HCT116 (cell line): ENCODE measurements around the gene DEPDC7. TPM values are rescaled to one million over a fixed set of nuclear protein-coding genes. Genes with fewer than 3 reads are reported as not detected.

ENCODE experiments used
- ATAC-seq: fragments of 200-7000 bp; cut with Tn5 transposase; 2 replicates; pipeline ENCODE4 v1.9.1; 2020; ENCODE audit warnings: mild to moderate bottlenecking, moderate library complexity
- Bru-seq: library from RNA; stranded (reverse); fragments of 400-500 nt; gene quantifications from one replicate; lab custom pipeline; 2021; lab: Mats Ljungman, UMichigan
- BruChase-seq, 2 experiments: library from RNA; stranded (reverse); fragments of 400-500 nt; gene quantifications; one replicate each; lab custom pipeline; 2021; lab: Mats Ljungman, UMichigan
- BruUV-seq: library from RNA; stranded (reverse); fragments of 400-500 nt; replicated peaks from 2 replicates; lab custom pipeline; 2021; lab: Mats Ljungman, UMichigan
- CTCF ChIA-PET: fragments of 300-600 bp; sonication (Branson Sonifier 250); formaldehyde crosslinking; loops from one replicate; lab custom pipeline; 2021; ENCODE audit warnings: antibody characterized with exemption; lab: Charles Lee
- POLR2A ChIA-PET: fragments of 300-600, 350-600 bp; sonication (Branson Sonifier 250); formaldehyde crosslinking; loops from one replicate; lab custom pipeline; 2021; ENCODE audit warnings: antibody characterized with exemption; lab: Charles Lee
- RAD21 ChIA-PET, 2 experiments: fragments of 300-600 bp; sonication (Branson Sonifier 250); formaldehyde crosslinking; loops; one replicate each; lab custom pipeline; 2023; ENCODE audit warnings: low total read pairs in 2 of 2; ENCODE audit not compliant: uncharacterized antibody in 2 of 2, unreplicated experiment in 2 of 2, low non-redundant PET in 1 of 2; lab: Charles Lee
- DNase-seq: peaks from one replicate; pipeline ENCODE4 v3.0.0-alpha.2; 2010; ENCODE audit warnings: low read depth, low spot score
- H2AFZ ChIP-seq: fragments of 200-600 bp; shearing (Covaris generic), sonication (generic); 2 replicates; pipeline ENCODE4 v1.6.1; 2017; ENCODE audit warnings: low read depth, mixed run types, mixed read lengths, antibody characterized with exemption, low read length; ENCODE audit not compliant: poor library complexity, severe bottlenecking
- H3K27ac ChIP-seq: 2 replicates; pipeline ENCODE4 v1.5.1; 2012; ENCODE audit warnings: low read depth, low read length
- H3K27me3 ChIP-seq: fragments of 200-600 bp; sonication (generic); 2 replicates; pipeline ENCODE4 v1.6.1; 2016; ENCODE audit warnings: mixed run types, low read length, mixed read lengths; ENCODE audit not compliant: insufficient read depth
- H3K36me3 ChIP-seq, 2 experiments: fragments of 200-500 bp in 1 of 2; fragments of 200-600 bp in 1 of 2; sonication (Bioruptor generic) in 1 of 2; sonication (generic) in 1 of 2; 2 replicates each; pipeline versions ENCODE4 v1.5.1 to v1.6.1; 2014 to 2016; ENCODE audit warnings: low read length in 2 of 2, inconsistent platforms in 1 of 2, mixed read lengths in 1 of 2, mixed run types in 1 of 2; ENCODE audit not compliant: insufficient read depth in 2 of 2, control insufficient read depth in 1 of 2
- H3K4me1 ChIP-seq, 2 experiments: fragments of 200-600 bp in 1 of 2; sonication (generic) in 1 of 2; 2 replicates each; pipeline versions ENCODE4 v1.5.1 to v1.6.1; 2012 to 2017; ENCODE audit warnings: low read length in 2 of 2, inconsistent platforms in 1 of 2, mild to moderate bottlenecking in 1 of 2, mixed read lengths in 1 of 2, mixed run types in 1 of 2, moderate library complexity in 1 of 2; ENCODE audit not compliant: insufficient read depth in 2 of 2, control insufficient read depth in 1 of 2
- H3K4me2 ChIP-seq: fragments of 200-600 bp; sonication (generic); 2 replicates; pipeline ENCODE4 v1.6.1; 2017; ENCODE audit warnings: mixed run types, low read length, mixed read lengths
- H3K4me3 ChIP-seq, 2 experiments: fragments of 200-600 bp in 1 of 2; sonication (generic) in 1 of 2; replicated peaks in 1 of 2; 2 replicates each; pipeline ENCODE4 v1.5.1; 2011 to 2016; ENCODE audit warnings: low read length in 2 of 2, control low read depth in 1 of 2, low read depth in 1 of 2, mild to moderate bottlenecking in 1 of 2, mixed read lengths in 1 of 2, mixed run types in 1 of 2
- H3K79me2 ChIP-seq: fragments of 200-600 bp; sonication (generic); 2 replicates; pipeline ENCODE4 v1.6.1; 2017; ENCODE audit warnings: mild to moderate bottlenecking, mixed run types, low read length, moderate library complexity, mixed read lengths; ENCODE audit not compliant: insufficient read depth
- H3K9ac ChIP-seq: fragments of 200-600 bp; sonication (generic); 2 replicates; pipeline ENCODE4 v1.6.1; 2016; ENCODE audit warnings: low read length, mixed read lengths
- H3K9me2 ChIP-seq: fragments of 200-600 bp; sonication (generic), shearing (Covaris generic); 2 replicates; pipeline ENCODE4 v1.6.1; 2017; ENCODE audit warnings: mixed run types, mild to moderate bottlenecking, moderate library complexity; ENCODE audit not compliant: insufficient read depth
- H3K9me3 ChIP-seq, 2 experiments: fragments of 200-500 bp in 1 of 2; fragments of 200-600 bp in 1 of 2; sonication (Bioruptor generic) in 1 of 2; sonication (generic) in 1 of 2; 2 replicates each; pipeline ENCODE4 v1.6.1; 2014 to 2017; ENCODE audit warnings: low read length in 2 of 2, mixed read lengths in 2 of 2, inconsistent platforms in 1 of 2, low read depth in 1 of 2, mild to moderate bottlenecking in 1 of 2, mixed run types in 1 of 2, moderate library complexity in 1 of 2; ENCODE audit not compliant: control insufficient read depth in 1 of 2, insufficient read depth in 1 of 2
- H4K20me1 ChIP-seq: fragments of 200-600 bp; sonication (generic), shearing (Covaris generic); 2 replicates; pipeline ENCODE4 v1.6.1; 2017; ENCODE audit warnings: mixed run types, mild to moderate bottlenecking, moderate library complexity; ENCODE audit not compliant: insufficient read depth
- CBX3 ChIP-seq: IDR thresholded peaks from 2 replicates; pipeline ENCODE4 v1.6.1; 2012; ENCODE audit warnings: low read depth
- CEBPB ChIP-seq: IDR thresholded peaks from 2 replicates; pipeline ENCODE4 v1.6.1; 2012; ENCODE audit warnings: low read depth
- EGR1 ChIP-seq: IDR thresholded peaks from 2 replicates; pipeline ENCODE4 v1.6.1; 2012; ENCODE audit warnings: low read depth
- ELF1 ChIP-seq: IDR thresholded peaks from 2 replicates; pipeline ENCODE4 v1.6.1; 2012; ENCODE audit warnings: low read depth, borderline replicate concordance
- EZH2 ChIP-seq: fragments of 200-600 bp; sonication (generic); IDR thresholded peaks from 2 replicates; pipeline ENCODE4 v1.6.1; 2017; ENCODE audit warnings: antibody characterized with exemption, mixed run types
- EZH2phosphoT487 ChIP-seq: fragments of 200-600 bp; IDR thresholded peaks from 2 replicates; pipeline ENCODE4 v1.6.1; 2018; ENCODE audit warnings: antibody characterized with exemption, borderline replicate concordance
- FOSL1 ChIP-seq: IDR thresholded peaks from 2 replicates; pipeline ENCODE4 v1.6.1; 2012; ENCODE audit warnings: low read depth
- JUND ChIP-seq: IDR thresholded peaks from 2 replicates; pipeline ENCODE4 v1.6.1; 2012
- POLR2AphosphoS5 ChIP-seq: IDR thresholded peaks from 2 replicates; pipeline ENCODE4 v1.6.1; 2011; ENCODE audit warnings: mild to moderate bottlenecking, low read depth, low read length, moderate library complexity
- RAD21 ChIP-seq: IDR thresholded peaks from 2 replicates; pipeline ENCODE4 v1.6.1; 2012; ENCODE audit warnings: low read depth, mild to moderate bottlenecking
- SIN3A ChIP-seq: IDR thresholded peaks from 2 replicates; pipeline ENCODE4 v1.6.1; 2012; ENCODE audit warnings: low read depth
- SP1 ChIP-seq: IDR thresholded peaks from 2 replicates; pipeline ENCODE4 v1.6.1; 2012; ENCODE audit warnings: low read depth
- SRF ChIP-seq: IDR thresholded peaks from 2 replicates; pipeline ENCODE4 v1.6.1; 2012; ENCODE audit warnings: low read depth
- TCF7L2 ChIP-seq: IDR thresholded peaks from 2 replicates; pipeline ENCODE4 v1.7.0; 2011; ENCODE audit warnings: borderline replicate concordance, inconsistent platforms; ENCODE audit not compliant: insufficient read depth, insufficient read length; ENCODE audit errors: extremely low read depth
- YY1 ChIP-seq: IDR thresholded peaks from 2 replicates; pipeline ENCODE4 v1.6.1; 2011; ENCODE audit warnings: low read length, low read depth, moderate library complexity, mild to moderate bottlenecking; ENCODE audit not compliant: insufficient replicate concordance; ENCODE audit errors: extremely low read depth
- ZFX ChIP-seq: fragments of 450-650 bp; IDR thresholded peaks from 2 replicates; pipeline ENCODE4 v1.6.1; 2017
- ZNF274 ChIP-seq: fragments of 200-500 bp; sonication (Bioruptor generic); IDR thresholded peaks from 2 replicates; pipeline ENCODE4 v1.6.1; 2014; ENCODE audit warnings: mild to moderate bottlenecking, low read depth, low read length, inconsistent platforms
- intact Hi-C: fragments of 100-400 bp; cut with micrococcal nuclease; formaldehyde crosslinking; loops from 2 replicates; pipeline ENCODE4 v1.10.0; 2022
- long read RNA-seq: library from polyadenylated mRNA; unstranded; transcript quantifications from one replicate; pipeline ENCODE4 v2.0.0, GENCODE V29; 2021; ENCODE audit not compliant: unreplicated experiment
- polyA plus RNA-seq: library from polyadenylated mRNA; unstranded; fragments of >200 nt; gene quantifications from 2 replicates; pipeline ENCODE4 v1.2.1, GENCODE V29; 2012; ENCODE audit warnings: missing spikeins
- total RNA-seq: library from RNA; stranded (reverse); gene quantifications from one replicate; pipeline ENCODE4 v1.2.1, GENCODE V29; 2021; ENCODE audit not compliant: unreplicated experiment
- TF ChIP-seq, protein P1 (sequence below), 3 experiments: fragments of 200-600 bp in 1 of 3; sonication (generic) in 1 of 3; IDR thresholded peaks in 2 of 3; conservative IDR thresholded peaks in 1 of 3; 2 replicates each; pipeline ENCODE4 v1.5.1; 2012 to 2017; ENCODE audit warnings: low read depth in 2 of 3, low read length in 2 of 3, antibody characterized with exemption in 1 of 3, borderline replicate concordance in 1 of 3, control low read depth in 1 of 3, mild to moderate bottlenecking in 1 of 3, mixed read lengths in 1 of 3, mixed run types in 1 of 3, moderate library complexity in 1 of 3; ENCODE audit not compliant: insufficient read depth in 1 of 3
- TF ChIP-seq, protein P2 (sequence below): IDR thresholded peaks from 2 replicates; pipeline ENCODE4 v1.6.1; 2012
- TF ChIP-seq, protein P3 (sequence below): IDR thresholded peaks from 2 replicates; pipeline ENCODE4 v1.6.1; 2011; ENCODE audit warnings: mild to moderate bottlenecking, low read length, moderate library complexity; ENCODE audit not compliant: insufficient replicate concordance; ENCODE audit errors: extremely low read depth
- TF ChIP-seq, protein P4 (sequence below): IDR thresholded peaks from 2 replicates; pipeline ENCODE4 v1.6.1; 2012

The DEPDC7 gene
- 7.3 TPM for total RNA-seq
- 2.2 and 3.5 TPM in 2 replicates for polyA plus RNA-seq
- percentile 44 among the genes with signal in this experiment for Bru-seq, nascent RNA
- percentile 41 among the genes with signal in this experiment for BruChase-seq, experiment 1, labeled RNA remaining after a 6-hour chase
- percentile 53 among the genes with signal in this experiment for BruChase-seq, experiment 2, labeled RNA remaining after a 2-hour chase
- long read RNA-seq, transcript DEPDC7-201 (9 exons, 1,755 nt), result major isoform, 8 of 9 reads
- long read RNA-seq, partial matches to known transcripts, result 0 of 9 reads
- long read RNA-seq, other reads (novel, unspliced or antisense), result 1 of 9 reads

DNA sequence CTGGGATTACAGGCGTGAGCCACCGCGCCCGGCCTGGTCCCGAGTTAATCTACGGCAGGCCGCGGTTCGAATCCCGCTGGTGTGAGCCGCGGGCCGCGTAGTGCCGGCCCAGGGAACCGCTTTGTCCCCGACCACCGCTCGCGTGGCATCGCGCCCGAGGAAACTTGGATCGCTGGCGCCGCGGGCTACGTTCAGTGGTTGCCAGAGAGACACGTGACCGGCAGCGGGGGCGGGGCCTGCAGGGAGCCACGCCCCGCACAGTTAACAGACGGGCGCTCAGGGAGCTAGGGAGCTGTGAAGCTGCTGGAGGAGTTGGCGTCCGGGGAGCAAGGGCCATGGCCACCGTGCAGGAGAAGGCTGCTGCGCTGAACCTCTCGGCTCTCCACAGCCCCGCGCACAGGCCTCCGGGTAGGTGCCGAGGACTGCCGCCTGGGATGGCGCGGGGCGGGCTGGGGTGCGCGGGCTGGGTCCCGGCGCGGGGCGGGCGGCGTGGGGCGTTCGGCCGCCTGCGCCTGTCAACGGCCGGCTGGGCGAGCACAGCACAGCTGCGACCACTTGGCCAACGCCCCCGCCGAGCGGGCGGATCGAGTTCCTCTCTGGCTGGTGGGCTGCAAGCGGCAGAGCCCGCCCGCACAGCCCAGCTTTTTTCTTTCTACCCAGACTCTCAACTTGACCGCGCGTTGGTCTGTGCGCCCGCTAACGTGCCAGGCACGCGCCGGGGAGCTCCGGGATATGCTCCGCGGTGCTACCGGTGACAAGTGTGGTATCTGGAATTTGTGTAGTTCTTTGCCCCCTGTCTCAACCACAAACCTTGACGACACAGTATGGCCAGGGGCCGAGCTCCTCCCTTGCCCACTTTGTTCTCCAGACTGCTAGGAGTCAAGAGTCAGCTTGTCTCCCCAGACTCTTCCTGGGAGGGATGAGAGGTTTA is at the start of gene DEPDC7:
TSS of gene DEPDC7 (plus strand) at position 258 of the 931 bp plus-strand sequence. CDS start at position 336, 78 bp downstream.
- ChIA-PET CTCF (interaction anchor here (1.0 kb wide), 1 partner anchor 50 kb away, joined by 3 read pairs; no protein-coding TSS in a partner anchor), POLR2A (interaction anchor here (0.7 to 1.4 kb wide), 9 partner anchors 8 to 411 kb away, joined by 3 to 8 read pairs (median 4); partner anchors contain the start of gene TCP11L1), RAD21 (no interaction called here)
- peak within 1 kb of the TSS; percentile 55 for H3K9ac ChIP-seq
- ATAC-seq (peak; percentile 97), DNase-seq (peak; percentile 75)
- H3K79me2 ChIP-seq, result 0 out of 2 replicates have a peak, but pooled peaks cover 14% of the 10 kb centered on the region
- no peaks in the 10 kb centered on the region for H3K9me3 ChIP-seq
- peak within 1 kb of the TSS; percentile 22 for H2AFZ ChIP-seq
- peak within 1 kb of the TSS; percentile 53 to 62 for H3K4me3 ChIP-seq
- no peaks in the 10 kb centered on the region for H3K27me3 ChIP-seq
- no peaks in the 10 kb centered on the region for H3K36me3 ChIP-seq
- peak within 1 kb of the TSS; percentile 27; the same call in 1 of the 2 replicates for H3K27ac ChIP-seq
- no TSS peak for BruUV-seq
- H3K4me1 ChIP-seq, result peaks cover 8 to 26% of the 10 kb centered on the region in 2 experiments; a peak in 3 of 4 replicates
- intact Hi-C loops, result no loop called here
- no peaks in the 10 kb centered on the region for H4K20me1 ChIP-seq
- H3K9me2 ChIP-seq, result no peaks in the 10 kb centered on the region
- peak within 1 kb of the TSS; percentile 85 for H3K4me2 ChIP-seq
- TF ChIP-seq, protein P1, sequence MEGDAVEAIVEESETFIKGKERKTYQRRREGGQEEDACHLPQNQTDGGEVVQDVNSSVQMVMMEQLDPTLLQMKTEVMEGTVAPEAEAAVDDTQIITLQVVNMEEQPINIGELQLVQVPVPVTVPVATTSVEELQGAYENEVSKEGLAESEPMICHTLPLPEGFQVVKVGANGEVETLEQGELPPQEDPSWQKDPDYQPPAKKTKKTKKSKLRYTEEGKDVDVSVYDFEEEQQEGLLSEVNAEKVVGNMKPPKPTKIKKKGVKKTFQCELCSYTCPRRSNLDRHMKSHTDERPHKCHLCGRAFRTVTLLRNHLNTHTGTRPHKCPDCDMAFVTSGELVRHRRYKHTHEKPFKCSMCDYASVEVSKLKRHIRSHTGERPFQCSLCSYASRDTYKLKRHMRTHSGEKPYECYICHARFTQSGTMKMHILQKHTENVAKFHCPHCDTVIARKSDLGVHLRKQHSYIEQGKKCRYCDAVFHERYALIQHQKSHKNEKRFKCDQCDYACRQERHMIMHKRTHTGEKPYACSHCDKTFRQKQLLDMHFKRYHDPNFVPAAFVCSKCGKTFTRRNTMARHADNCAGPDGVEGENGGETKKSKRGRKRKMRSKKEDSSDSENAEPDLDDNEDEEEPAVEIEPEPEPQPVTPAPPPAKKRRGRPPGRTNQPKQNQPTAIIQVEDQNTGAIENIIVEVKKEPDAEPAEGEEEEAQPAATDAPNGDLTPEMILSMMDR (IDR thresholded peaks at IDR 0.05 in 2 of 3, conservative IDR thresholded peaks at IDR 0.05 in 1 of 3; ENCODE audit: borderline replicate concordance in 1 of 3, insufficient read depth in 1 of 3, low read depth in 2 of 3, low read length in 2 of 3), result no peak
- TF ChIP-seq, protein P2, sequence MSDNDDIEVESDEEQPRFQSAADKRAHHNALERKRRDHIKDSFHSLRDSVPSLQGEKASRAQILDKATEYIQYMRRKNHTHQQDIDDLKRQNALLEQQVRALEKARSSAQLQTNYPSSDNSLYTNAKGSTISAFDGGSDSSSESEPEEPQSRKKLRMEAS, result peak; percentile 95
- TF ChIP-seq, protein P3, sequence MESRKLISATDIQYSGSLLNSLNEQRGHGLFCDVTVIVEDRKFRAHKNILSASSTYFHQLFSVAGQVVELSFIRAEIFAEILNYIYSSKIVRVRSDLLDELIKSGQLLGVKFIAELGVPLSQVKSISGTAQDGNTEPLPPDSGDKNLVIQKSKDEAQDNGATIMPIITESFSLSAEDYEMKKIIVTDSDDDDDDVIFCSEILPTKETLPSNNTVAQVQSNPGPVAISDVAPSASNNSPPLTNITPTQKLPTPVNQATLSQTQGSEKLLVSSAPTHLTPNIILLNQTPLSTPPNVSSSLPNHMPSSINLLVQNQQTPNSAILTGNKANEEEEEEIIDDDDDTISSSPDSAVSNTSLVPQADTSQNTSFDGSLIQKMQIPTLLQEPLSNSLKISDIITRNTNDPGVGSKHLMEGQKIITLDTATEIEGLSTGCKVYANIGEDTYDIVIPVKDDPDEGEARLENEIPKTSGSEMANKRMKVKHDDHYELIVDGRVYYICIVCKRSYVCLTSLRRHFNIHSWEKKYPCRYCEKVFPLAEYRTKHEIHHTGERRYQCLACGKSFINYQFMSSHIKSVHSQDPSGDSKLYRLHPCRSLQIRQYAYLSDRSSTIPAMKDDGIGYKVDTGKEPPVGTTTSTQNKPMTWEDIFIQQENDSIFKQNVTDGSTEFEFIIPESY, result no peak
- no peak for TF ChIP-seq RAD21
- TF ChIP-seq ZFX, result peak; percentile 37; the same call in 1 of the 2 replicates
- no peak for TF ChIP-seq EZH2phosphoT487
- TF ChIP-seq, protein P4, sequence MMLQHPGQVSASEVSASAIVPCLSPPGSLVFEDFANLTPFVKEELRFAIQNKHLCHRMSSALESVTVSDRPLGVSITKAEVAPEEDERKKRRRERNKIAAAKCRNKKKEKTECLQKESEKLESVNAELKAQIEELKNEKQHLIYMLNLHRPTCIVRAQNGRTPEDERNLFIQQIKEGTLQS, result no peak
- no peak for TF ChIP-seq SIN3A
- TF ChIP-seq ELF1, result no peak
- peak; percentile 41 for TF ChIP-seq TCF7L2
- TF ChIP-seq EZH2, result no peak
- peak; percentile 83; the same call in 1 of the 2 replicates for TF ChIP-seq CBX3
- TF ChIP-seq POLR2AphosphoS5, result peak; percentile 73
- TF ChIP-seq ZNF274, result no peak
- TF ChIP-seq SRF, result no peak
- TF ChIP-seq CEBPB, result no peak
- no peak for TF ChIP-seq JUND
- no peak for TF ChIP-seq FOSL1
- TF ChIP-seq YY1, result no peak
- TF ChIP-seq SP1, result no peak
- TF ChIP-seq EGR1, result peak; percentile 75
